ENCODE data around the gene WEE2.

GRCh38 chr7:141674702-141675101 is 33.5 kb upstream of the WEE2 start:
- no peak for TF ChIP-seq ZNF274 (IDR thresholded peaks at IDR 0.05; ENCODE audit: low read depth, low read length)
- TF ChIP-seq, protein P1, sequence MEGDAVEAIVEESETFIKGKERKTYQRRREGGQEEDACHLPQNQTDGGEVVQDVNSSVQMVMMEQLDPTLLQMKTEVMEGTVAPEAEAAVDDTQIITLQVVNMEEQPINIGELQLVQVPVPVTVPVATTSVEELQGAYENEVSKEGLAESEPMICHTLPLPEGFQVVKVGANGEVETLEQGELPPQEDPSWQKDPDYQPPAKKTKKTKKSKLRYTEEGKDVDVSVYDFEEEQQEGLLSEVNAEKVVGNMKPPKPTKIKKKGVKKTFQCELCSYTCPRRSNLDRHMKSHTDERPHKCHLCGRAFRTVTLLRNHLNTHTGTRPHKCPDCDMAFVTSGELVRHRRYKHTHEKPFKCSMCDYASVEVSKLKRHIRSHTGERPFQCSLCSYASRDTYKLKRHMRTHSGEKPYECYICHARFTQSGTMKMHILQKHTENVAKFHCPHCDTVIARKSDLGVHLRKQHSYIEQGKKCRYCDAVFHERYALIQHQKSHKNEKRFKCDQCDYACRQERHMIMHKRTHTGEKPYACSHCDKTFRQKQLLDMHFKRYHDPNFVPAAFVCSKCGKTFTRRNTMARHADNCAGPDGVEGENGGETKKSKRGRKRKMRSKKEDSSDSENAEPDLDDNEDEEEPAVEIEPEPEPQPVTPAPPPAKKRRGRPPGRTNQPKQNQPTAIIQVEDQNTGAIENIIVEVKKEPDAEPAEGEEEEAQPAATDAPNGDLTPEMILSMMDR (IDR thresholded peaks at IDR 0.05 in 2 of 3, conservative IDR thresholded peaks at IDR 0.05 in 1 of 3; ENCODE audit: borderline replicate concordance in 1 of 3, insufficient read depth in 1 of 3, low read depth in 2 of 3, low read length in 2 of 3), result peak; percentile 28 to 63 (median 51); a peak in 5 of 6 replicates
- TF ChIP-seq, protein P2, sequence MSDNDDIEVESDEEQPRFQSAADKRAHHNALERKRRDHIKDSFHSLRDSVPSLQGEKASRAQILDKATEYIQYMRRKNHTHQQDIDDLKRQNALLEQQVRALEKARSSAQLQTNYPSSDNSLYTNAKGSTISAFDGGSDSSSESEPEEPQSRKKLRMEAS (IDR thresholded peaks at IDR 0.05), result no peak
- no peak for TF ChIP-seq ELF1 (IDR thresholded peaks at IDR 0.05; ENCODE audit: borderline replicate concordance, low read depth)
